ENCODE data around the gene ATP10A.
A peak's percentile ranks its signal among the peaks of the same experiment; 100 is the strongest.

ATP10A gene

GRCh38 chr15:25862472-25863110 lies 536 bp downstream of the ATP10A start:
- H3K36me3 ChIP-seq = no peaks in the 10 kb centered on the region
- H3K27me3 ChIP-seq = no peaks in the 10 kb centered on the region
- DNase-seq = peak in 1 of 2 donors; percentile 76
- H3K27ac ChIP-seq = peak overlapping the region; percentile 96
- TF ChIP-seq, protein P1, sequence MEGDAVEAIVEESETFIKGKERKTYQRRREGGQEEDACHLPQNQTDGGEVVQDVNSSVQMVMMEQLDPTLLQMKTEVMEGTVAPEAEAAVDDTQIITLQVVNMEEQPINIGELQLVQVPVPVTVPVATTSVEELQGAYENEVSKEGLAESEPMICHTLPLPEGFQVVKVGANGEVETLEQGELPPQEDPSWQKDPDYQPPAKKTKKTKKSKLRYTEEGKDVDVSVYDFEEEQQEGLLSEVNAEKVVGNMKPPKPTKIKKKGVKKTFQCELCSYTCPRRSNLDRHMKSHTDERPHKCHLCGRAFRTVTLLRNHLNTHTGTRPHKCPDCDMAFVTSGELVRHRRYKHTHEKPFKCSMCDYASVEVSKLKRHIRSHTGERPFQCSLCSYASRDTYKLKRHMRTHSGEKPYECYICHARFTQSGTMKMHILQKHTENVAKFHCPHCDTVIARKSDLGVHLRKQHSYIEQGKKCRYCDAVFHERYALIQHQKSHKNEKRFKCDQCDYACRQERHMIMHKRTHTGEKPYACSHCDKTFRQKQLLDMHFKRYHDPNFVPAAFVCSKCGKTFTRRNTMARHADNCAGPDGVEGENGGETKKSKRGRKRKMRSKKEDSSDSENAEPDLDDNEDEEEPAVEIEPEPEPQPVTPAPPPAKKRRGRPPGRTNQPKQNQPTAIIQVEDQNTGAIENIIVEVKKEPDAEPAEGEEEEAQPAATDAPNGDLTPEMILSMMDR (IDR thresholded peaks at IDR 0.05) = no peak
- no peaks in the 10 kb centered on the region for H3K9me3 ChIP-seq
- peak overlapping the region; percentile 82 to 88 for H3K4me3 ChIP-seq
- intact Hi-C loops (cut with DNase I; ENCODE audit: low total_unique reads) = loop anchor here (2.0 to 10.0 kb wide), 3 partner anchors 65 to 126 kb away; no protein-coding TSS in a partner anchor
- H3K4me1 ChIP-seq = peaks cover 0 to 45% (median 32%) of the 10 kb centered on the region in 4 donors

DNA sequence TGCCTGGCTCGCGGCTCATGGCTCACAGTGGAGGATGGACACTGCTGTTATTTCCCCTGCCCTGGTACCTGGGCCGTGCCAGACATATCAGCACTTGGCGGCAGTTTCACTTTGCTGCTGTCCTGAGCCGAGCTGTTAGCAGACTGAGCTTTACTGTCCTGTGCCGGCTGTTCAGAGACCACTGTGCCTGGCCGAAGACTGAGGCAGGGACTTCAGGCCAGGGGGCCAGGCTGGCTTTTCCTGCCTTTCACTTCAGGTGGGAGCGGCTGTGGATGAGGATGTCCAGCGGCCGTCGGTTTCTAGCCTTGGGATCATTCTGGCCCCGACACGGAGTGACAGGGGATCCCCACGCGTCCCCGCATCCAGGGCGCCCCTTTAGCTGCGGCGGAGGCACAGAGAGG lies 1.1 kb downstream of the ATP10A start:
- Histone ChIP-seq H3K27me3 (no peaks in the 10 kb centered on the region), H3K27ac (peak overlapping the region; percentile 96), H3K36me3 (no peaks in the 10 kb centered on the region), H3K4me1 (peaks cover 0 to 50% (median 35%) of the 10 kb centered on the region in 4 donors), H3K9me3 (no peaks in the 10 kb centered on the region), H3K4me3 (peak overlapping the region; percentile 82 to 88)
- intact Hi-C loops (cut with DNase I; ENCODE audit: low total_unique reads) = loop anchor here (2.0 to 10.0 kb wide), 3 partner anchors 65 to 125 kb away; no protein-coding TSS in a partner anchor
- DNase-seq = peak in 1 of 2 donors; percentile 70
- TF ChIP-seq, protein P1 (IDR thresholded peaks at IDR 0.05) = no peak

DNA sequence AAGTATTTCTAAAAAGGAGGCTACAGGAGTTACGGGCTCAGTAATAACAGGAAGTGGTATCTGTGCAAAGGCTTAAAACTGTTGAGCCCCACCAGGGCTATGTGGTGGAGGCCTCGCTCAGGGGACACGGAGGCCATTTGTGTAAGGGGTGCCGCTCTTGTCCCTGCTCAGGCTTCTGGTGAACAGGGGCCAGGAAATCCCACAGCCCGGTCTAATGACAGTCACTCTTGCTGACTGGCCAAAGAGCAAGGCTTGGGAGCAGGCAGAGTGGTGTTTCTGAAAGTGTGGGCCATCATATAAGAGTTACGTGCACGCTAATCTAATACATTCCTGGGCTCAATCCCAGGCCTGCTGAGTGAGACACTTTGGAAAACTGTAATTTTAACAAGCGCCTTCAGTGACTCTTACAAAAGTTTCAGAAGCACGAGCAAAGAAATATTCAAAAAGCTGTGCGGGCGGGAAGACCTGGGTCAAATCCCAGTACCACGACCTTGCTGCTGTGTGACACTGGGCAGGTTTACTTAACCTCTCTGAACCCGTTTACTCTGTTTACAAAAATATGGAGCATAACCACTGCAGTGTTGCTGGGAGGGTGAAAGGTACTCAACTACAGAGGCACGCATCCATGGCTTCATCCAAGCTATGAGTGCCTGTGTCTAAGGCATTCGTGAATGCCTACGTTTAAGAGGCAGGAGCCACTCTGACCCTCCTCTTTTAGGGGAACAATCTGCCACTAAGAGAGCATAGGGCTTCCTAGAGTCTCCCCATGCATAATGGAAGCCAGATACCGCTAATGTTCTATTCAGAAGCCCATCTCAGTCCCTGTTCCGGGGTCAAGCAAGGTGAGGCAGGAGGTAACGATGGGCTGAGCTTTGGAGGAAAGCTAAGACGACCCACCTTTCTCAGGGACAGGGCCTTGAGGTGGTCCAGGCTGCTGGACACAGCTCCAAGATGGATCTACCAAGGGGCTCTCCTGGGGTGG lies 2.0 kb downstream of the ATP10A start:
- H3K36me3 ChIP-seq = no peaks in the 10 kb centered on the region
- no peaks in the 10 kb centered on the region for H3K9me3 ChIP-seq
- TF ChIP-seq, protein P1 (IDR thresholded peaks at IDR 0.05) = no peak
- intact Hi-C loops (cut with DNase I; ENCODE audit: low total_unique reads) = loop anchor here (5.0 to 10.0 kb wide), 2 partner anchors 64 to 74 kb away; no protein-coding TSS in a partner anchor
- no peak for DNase-seq
- peak overlapping the region; percentile 82 to 88 for H3K4me3 ChIP-seq
- H3K27ac ChIP-seq = peak overlapping the region; percentile 96
- H3K27me3 ChIP-seq = no peaks in the 10 kb centered on the region
- peaks cover 0 to 59% (median 35%) of the 10 kb centered on the region in 4 donors for H3K4me1 ChIP-seq

GRCh38 chr15:25859838-25860645 lies 3.1 kb downstream of the ATP10A start:
- TF ChIP-seq, protein P1 (IDR thresholded peaks at IDR 0.05) = no peak
- Histone ChIP-seq H3K9me3 (no peaks in the 10 kb centered on the region), H3K4me3 (peak overlapping the region; percentile 82 to 88), H3K4me1 (peaks cover 0 to 71% (median 35%) of the 10 kb centered on the region in 4 donors), H3K27ac (peak overlapping the region; percentile 96), H3K36me3 (no peaks in the 10 kb centered on the region), H3K27me3 (no peaks in the 10 kb centered on the region)
- intact Hi-C loops (cut with DNase I; ENCODE audit: low total_unique reads) = loop anchor here (5.0 to 10.0 kb wide), 2 partner anchors 63 to 75 kb away; no protein-coding TSS in a partner anchor
- DNase-seq = peak; percentile 58 to 86
